Astrocyte (in vitro differentiated cells and primary cell): ENCODE data around the gene CD34.

Source experiments
- CTCF ChIP-seq: IDR thresholded peaks from 2 replicates; pipeline ENCODE4 v1.5.1; 2011; ENCODE audit warnings: low read depth, mild to moderate bottlenecking, inconsistent platforms, low read length, moderate library complexity; ENCODE audit not compliant: insufficient read depth
- EZH2 ChIP-seq: IDR thresholded peaks from 2 replicates; pipeline ENCODE4 v1.6.1; 2012; ENCODE audit warnings: mild to moderate bottlenecking, low read length, inconsistent platforms; ENCODE audit not compliant: insufficient read depth

GRCh38 chr1:207862241-207862787 is 48.6 kb downstream of the CD34 start:
- no peak for TF ChIP-seq CTCF
- TF ChIP-seq EZH2 = no peak
